Measurements from ENCODE around the gene TBC1D10B. TPM values are rescaled to one million over a fixed set of nuclear protein-coding genes. Genes with fewer than 3 reads are reported as not detected.
"Not testable (repeated sequence)": the region's sequence is repeated elsewhere in the genome, so short reads cannot be mapped to it uniquely, and the experiment has no call there.

Gene TBC1D10B
- total and polyA plus RNA-seq, 2 of the 8 experiments (the other 6 are each of a cell fraction or from before 2014, with no cell fraction given), result 15.4 to 28.6 TPM

GRCh38 chr16:30318647-30319046 lies 51.6 kb downstream of the TBC1D10B start:
- H3K9me3 ChIP-seq (ENCODE audit: insufficient read depth in 2 of 2, low read depth in 1 of 2, low read length in 1 of 2); H3K36me3 ChIP-seq (ENCODE audit: control insufficient read depth in 2 of 4, insufficient read depth in 4 of 4, low read length in 3 of 4); H3K14ac ChIP-seq (ENCODE audit: insufficient read length); H4K91ac ChIP-seq (replicated peaks; ENCODE audit: insufficient read length, low read length); H3K9ac ChIP-seq (replicated peaks in 1 of 4; ENCODE audit: extremely low read depth in 1 of 4, low read depth in 3 of 4, low read length in 3 of 4); H4K5ac ChIP-seq (ENCODE audit: insufficient read length, low read depth, low read length); H3K79me1 ChIP-seq (ENCODE audit: low read depth, low read length); H2AFZ ChIP-seq (ENCODE audit: low read length); H3K23me2 ChIP-seq (ENCODE audit: low read depth, low read length); H2BK120ac ChIP-seq (replicated peaks; ENCODE audit: low read depth, low read length); H3K18ac ChIP-seq (ENCODE audit: extremely low read depth, low read length); H3K27ac ChIP-seq (ENCODE audit: low read depth, low read length); H3K23ac ChIP-seq (ENCODE audit: insufficient read length); H3K4me1 ChIP-seq (replicated peaks in 1 of 4; ENCODE audit: control insufficient read depth in 3 of 4, insufficient read depth in 4 of 4, low read length in 3 of 4); H4K20me1 ChIP-seq (replicated peaks in 1 of 2; ENCODE audit: control insufficient read depth in 1 of 2, insufficient read depth in 2 of 2, low read length in 2 of 2); H3K27me3 ChIP-seq (replicated peaks in 1 of 4; ENCODE audit: control insufficient read depth in 3 of 4, extremely low read depth in 1 of 4, insufficient read depth in 3 of 4, low read length in 3 of 4); H3K4me3 ChIP-seq (ENCODE audit: extremely low read depth in 1 of 4, insufficient read depth in 2 of 4, low read depth in 3 of 4, low read length in 4 of 4); H2BK5ac ChIP-seq (ENCODE audit: low read depth, low read length); H4K8ac ChIP-seq (ENCODE audit: extremely low read depth, insufficient read depth, low read length); H2BK20ac ChIP-seq (ENCODE audit: low read length); H3K79me2 ChIP-seq (ENCODE audit: control insufficient read depth in 1 of 2, insufficient read depth in 2 of 2, low read length in 2 of 2); DNase-seq (ENCODE audit: low read depth in 1 of 2, low spot score in 2 of 2); H2BK12ac ChIP-seq (ENCODE audit: low read depth, low read length); FAIRE-seq; POLR2A ChIA-PET (ENCODE audit: partially characterized antibody); H3K4me2 ChIP-seq (ENCODE audit: insufficient read depth in 1 of 2, low read depth in 2 of 2, low read length in 2 of 2); H3K56ac ChIP-seq (replicated peaks; ENCODE audit: insufficient read length, low read depth, low read length); H3K4ac ChIP-seq (replicated peaks; ENCODE audit: insufficient read length, low read depth, low read length); H2BK15ac ChIP-seq (ENCODE audit: low read length); H2AK5ac ChIP-seq (ENCODE audit: low read depth, low read length); CTCF ChIA-PET (ENCODE audit: partially characterized antibody): not testable (repeated sequence)
- WGBS, 2 experiments (ENCODE audit: extremely low coverage in 1 of 2, insufficient coverage in 1 of 2, insufficient read length in 1 of 2, insufficient replicate concordance in 2 of 2, low coverage in 1 of 2, low lambda C conversion rate in 2 of 2, missing lambda C conversion rate in 1 of 2), result 100% methylated on average over 2 of the region's 2 CpGs; no CpG with 5 or more reads in 1 of the 2 experiments

DNA sequence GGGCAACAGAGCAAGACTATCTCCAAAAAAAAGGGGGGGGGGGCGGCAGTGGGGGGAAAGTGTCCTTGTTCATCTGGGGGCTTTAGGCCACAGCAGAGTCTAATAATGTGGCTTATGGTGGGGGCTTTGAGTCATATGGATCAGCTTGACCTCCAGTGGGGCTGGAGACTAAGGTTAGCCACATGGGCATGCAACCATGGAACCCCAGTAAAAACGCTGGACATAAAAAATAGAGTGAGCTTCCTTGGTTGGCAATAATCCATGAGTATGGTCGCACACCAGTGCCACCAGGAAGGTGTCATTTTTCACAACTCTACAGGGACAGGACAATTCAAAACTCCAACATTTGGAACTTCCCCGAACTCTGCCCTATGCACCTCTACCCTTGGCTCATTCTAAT lies 59.4 kb downstream of the TBC1D10B start:
- 95% methylated on average over 2 of the region's 4 CpGs; no CpG with 5 or more reads in 1 of the 2 experiments for WGBS, 2 experiments (ENCODE audit: extremely low coverage in 1 of 2, insufficient coverage in 1 of 2, insufficient read length in 1 of 2, insufficient replicate concordance in 2 of 2, low coverage in 1 of 2, low lambda C conversion rate in 2 of 2, missing lambda C conversion rate in 1 of 2)
- H3K14ac ChIP-seq (ENCODE audit: insufficient read length); H3K23me2 ChIP-seq (ENCODE audit: low read depth, low read length); FAIRE-seq; H3K9me3 ChIP-seq (ENCODE audit: insufficient read depth in 2 of 2, low read depth in 1 of 2, low read length in 1 of 2); H2BK120ac ChIP-seq (replicated peaks; ENCODE audit: low read depth, low read length); H3K27me3 ChIP-seq (replicated peaks in 1 of 4; ENCODE audit: control insufficient read depth in 3 of 4, extremely low read depth in 1 of 4, insufficient read depth in 3 of 4, low read length in 3 of 4); H3K23ac ChIP-seq (ENCODE audit: insufficient read length); H3K56ac ChIP-seq (replicated peaks; ENCODE audit: insufficient read length, low read depth, low read length); H3K79me2 ChIP-seq (ENCODE audit: control insufficient read depth in 1 of 2, insufficient read depth in 2 of 2, low read length in 2 of 2); H2AFZ ChIP-seq (ENCODE audit: low read length); H2BK20ac ChIP-seq (ENCODE audit: low read length); H3K79me1 ChIP-seq (ENCODE audit: low read depth, low read length); CTCF ChIA-PET (ENCODE audit: partially characterized antibody); H4K8ac ChIP-seq (ENCODE audit: extremely low read depth, insufficient read depth, low read length); H3K9ac ChIP-seq (replicated peaks in 1 of 4; ENCODE audit: extremely low read depth in 1 of 4, low read depth in 3 of 4, low read length in 3 of 4); H2BK5ac ChIP-seq (ENCODE audit: low read depth, low read length); H3K27ac ChIP-seq (ENCODE audit: low read depth, low read length); H3K4me3 ChIP-seq (ENCODE audit: extremely low read depth in 1 of 4, insufficient read depth in 2 of 4, low read depth in 3 of 4, low read length in 4 of 4); H3K4ac ChIP-seq (replicated peaks; ENCODE audit: insufficient read length, low read depth, low read length); DNase-seq (ENCODE audit: low read depth in 1 of 2, low spot score in 2 of 2); H4K91ac ChIP-seq (replicated peaks; ENCODE audit: insufficient read length, low read length); H4K5ac ChIP-seq (ENCODE audit: insufficient read length, low read depth, low read length); H3K4me2 ChIP-seq (ENCODE audit: insufficient read depth in 1 of 2, low read depth in 2 of 2, low read length in 2 of 2); POLR2A ChIA-PET (ENCODE audit: partially characterized antibody); H3K36me3 ChIP-seq (ENCODE audit: control insufficient read depth in 2 of 4, insufficient read depth in 4 of 4, low read length in 3 of 4); H2AK5ac ChIP-seq (ENCODE audit: low read depth, low read length); H3K18ac ChIP-seq (ENCODE audit: extremely low read depth, low read length); H2BK15ac ChIP-seq (ENCODE audit: low read length); H3K4me1 ChIP-seq (replicated peaks in 1 of 4; ENCODE audit: control insufficient read depth in 3 of 4, insufficient read depth in 4 of 4, low read length in 3 of 4); H4K20me1 ChIP-seq (replicated peaks in 1 of 2; ENCODE audit: control insufficient read depth in 1 of 2, insufficient read depth in 2 of 2, low read length in 2 of 2); H2BK12ac ChIP-seq (ENCODE audit: low read depth, low read length): not testable (repeated sequence)
